Transverse colon (tissue), 4 donors: Measurements from ENCODE around the gene AZU1. TPM values are rescaled to one million over a fixed set of nuclear protein-coding genes. Genes with fewer than 3 reads are reported as not detected.

Source experiments
- DNase-seq: peaks from one replicate; pipeline ENCODE4 v3.0.0-alpha.2; 2019
- H3K27ac ChIP-seq, 4 donors: fragments of 200-600 bp; sonication (generic); 2 replicates each; pipeline ENCODE4 v1.5.1; 2016 to 2018; ENCODE audit warnings: inconsistent platforms in 4 of 4
- H3K27me3 ChIP-seq: fragments of 200-600 bp; sonication (generic); 2 replicates; pipeline ENCODE4 v1.5.1; 2017; ENCODE audit warnings: inconsistent platforms
- H3K36me3 ChIP-seq, 4 donors: fragments of 200-600 bp; sonication (generic); 2 replicates each; pipeline ENCODE4 v1.5.1; 2017 to 2019; ENCODE audit warnings: inconsistent platforms in 4 of 4
- H3K4me1 ChIP-seq, 4 donors: fragments of 200-600 bp; sonication (generic); 2 replicates each; pipeline ENCODE4 v1.5.1; 2017 to 2020; ENCODE audit warnings: inconsistent platforms in 4 of 4
- H3K4me3 ChIP-seq, 4 donors: fragments of 200-600 bp; sonication (generic); 1 replicate in 1 of 4; 2 replicates in 3 of 4; pipeline versions ENCODE4 v1.5.1 to v1.6.1; 2017 to 2019; ENCODE audit warnings: inconsistent platforms in 4 of 4
- H3K9me3 ChIP-seq, 2 donors: fragments of 200-600 bp; sonication (generic); 2 replicates each; pipeline ENCODE4 v1.5.1; 2017 to 2019; ENCODE audit warnings: inconsistent platforms in 2 of 2
- CTCF ChIP-seq, 5 experiments: fragments of 200-600 bp in 3 of 5; fragments of 450-650 bp in 2 of 5; sonication (generic) in 3 of 5; IDR thresholded peaks; 1 replicate in 2 of 5; 2 replicates in 3 of 5; pipeline ENCODE4 v1.5.1; 2016 to 2017; ENCODE audit warnings: antibody characterized with exemption in 5 of 5, inconsistent platforms in 3 of 5, mild to moderate bottlenecking in 2 of 5, moderate library complexity in 1 of 5
- EP300 ChIP-seq: sonication (generic); formaldehyde crosslinking; IDR thresholded peaks from one replicate; pipeline ENCODE4 v1.6.1; 2017; ENCODE audit warnings: antibody characterized with exemption, low read depth
- POLR2A ChIP-seq: fragments of 450-650 bp; IDR thresholded peaks from one replicate; pipeline ENCODE4 v1.6.1; 2016; ENCODE audit warnings: antibody characterized with exemption, mild to moderate bottlenecking, moderate library complexity
- POLR2AphosphoS5 ChIP-seq, 3 donors: sonication (generic); formaldehyde crosslinking; IDR thresholded peaks; one replicate each; pipeline ENCODE4 v1.6.1; 2016; ENCODE audit warnings: antibody characterized with exemption in 3 of 3
- WGBS, 2 donors: methylation state at CpG; one replicate each; pipeline ENCODE4 v1.1.5; 2018; ENCODE audit warnings: low coverage in 1 of 2; 5-methylcytosine and 5-hydroxymethylcytosine counted together
- in situ Hi-C, 4 donors: fragments of 200-750 bp; cut with MboI; loops; one replicate each; pipeline versions ENCODE4 v1.15.0 to v1.15.1; 2017; ENCODE audit warnings: low sequenced_read_pairs in 3 of 4, low pct_ligation_motif_present in 1 of 4, low pct_unique_long_range_greater_than_20kb in 1 of 4
- intact Hi-C: fragments of 100-400 bp; cut with DNase I; formaldehyde crosslinking; loops from one replicate; pipeline ENCODE4 v1.15.1; 2023; ENCODE audit warnings: low total_unique reads
- total RNA-seq, 4 donors: library from RNA; depleted of rRNA; stranded (reverse); fragments of >200 nt; gene quantifications; one replicate each; pipeline ENCODE4 v1.1.0, GENCODE V29; 2016

The AZU1 gene
- total RNA-seq, 4 donors from 2014 or later: not detected

- no peak for DNase-seq
- 57 to 67% methylated on average over 6 to 19 of the region's 19 CpGs for WGBS, 2 donors
- peaks cover 0 to 16% (median 15%) of the 10 kb centered on the region in 4 donors for H3K4me1 ChIP-seq
- TF ChIP-seq POLR2AphosphoS5 (IDR thresholded peaks at IDR 0.05) (no peak), EP300 (no peak), CTCF (IDR thresholded peaks at IDR 0.05) (no peak), POLR2A (no peak)
- in situ Hi-C loops (no loop called here), intact Hi-C loops (no loop called here)
- no peak overlapping the region for H3K27ac ChIP-seq
- no peaks in the 10 kb centered on the region for H3K9me3 ChIP-seq
- H3K36me3 ChIP-seq: no peaks in the 10 kb centered on the region
- no peak overlapping the region for H3K4me3 ChIP-seq
- H3K27me3 ChIP-seq: peaks cover 69% of the 10 kb centered on the region
These were observed 1.6 kb upstream of the AZU1 start for GRCh38 chr19:825897-826644.

- DNase-seq: no peak
- Histone ChIP-seq H3K9me3 (no peaks in the 10 kb centered on the region), H3K4me1 (peaks cover 0 to 4% (median 3%) of the 10 kb centered on the region in 4 donors), H3K27ac (no peak overlapping the region), H3K36me3 (no peaks in the 10 kb centered on the region), H3K4me3 (no peak overlapping the region), H3K27me3 (peaks cover 69% of the 10 kb centered on the region)
- TF ChIP-seq CTCF (IDR thresholded peaks at IDR 0.05) (no peak), POLR2AphosphoS5 (IDR thresholded peaks at IDR 0.05) (no peak)
- intact Hi-C loops: no loop called here
- in situ Hi-C loops: no loop called here
- WGBS, 2 donors: 75% methylated on average over 11 of the region's 11 CpGs; no CpG with 5 or more reads in 1 of the 2 donors
These were observed 325 bp upstream of the AZU1 start for GRCh38 chr19:827314-827709.

- in situ Hi-C loops: no loop called here
- intact Hi-C loops: no loop called here
- H3K27me3 ChIP-seq: peaks cover 66% of the 10 kb centered on the region
These were observed 1.6 kb downstream of the AZU1 start for GRCh38 chr19:829129-829758.

More at GRCh38 chr19:829129-829758, 1.6 kb downstream of the AZU1 start:
- DNase-seq: no peak
- H3K4me1 ChIP-seq: peaks cover 0 to 3% (median 0%) of the 10 kb centered on the region in 4 donors
- H3K9me3 ChIP-seq: no peaks in the 10 kb centered on the region
- TF ChIP-seq CTCF (IDR thresholded peaks at IDR 0.05) (no peak), POLR2AphosphoS5 (IDR thresholded peaks at IDR 0.05) (no peak), EP300 (no peak), POLR2A (no peak)
- H3K36me3 ChIP-seq: no peaks in the 10 kb centered on the region
- WGBS, 2 donors: 55% methylated on average over 18 of the region's 18 CpGs; no CpG with 5 or more reads in 1 of the 2 donors
- no peak overlapping the region for H3K27ac ChIP-seq
- H3K4me3 ChIP-seq: no peak overlapping the region
